ENCODE measurements around the gene SEMA3C.

SEMA3C gene

GRCh38 chr7:80839855-80840254, 79.0 kb downstream of the SEMA3C start:
- H3K4me3 ChIP-seq (ENCODE audit: low read depth, low read length) = no peak overlapping the region
- DNase-seq (ENCODE audit: low read depth) = no peak
- in situ Hi-C loops (cut with HindIII; ENCODE audit: low sequenced_read_pairs) = no loop called here
- TF ChIP-seq CTCF (IDR thresholded peaks at IDR 0.05; ENCODE audit: low read depth, low read length, missing control alignments) = no peak

- no peak for TF ChIP-seq CTCF (IDR thresholded peaks at IDR 0.05; ENCODE audit: low read depth, low read length, missing control alignments)
- no peak overlapping the region for H3K4me3 ChIP-seq (ENCODE audit: low read depth, low read length)
- DNase-seq (ENCODE audit: low read depth) = no peak
- in situ Hi-C loops (cut with HindIII; ENCODE audit: low sequenced_read_pairs) = no loop called here
These were observed 80.2 kb downstream of the SEMA3C start for GRCh38 chr7:80838643-80839042.

- TF ChIP-seq CTCF (IDR thresholded peaks at IDR 0.05; ENCODE audit: low read depth, low read length, missing control alignments) = no peak
These were observed 81.5 kb downstream of the SEMA3C start for GRCh38 chr7:80837345-80837744.

GRCh38 chr7:80835251-80835650, 83.6 kb downstream of the SEMA3C start:
- no peak for DNase-seq (ENCODE audit: low read depth)
- H3K4me3 ChIP-seq (ENCODE audit: low read depth, low read length) = no peak overlapping the region
- in situ Hi-C loops (cut with HindIII; ENCODE audit: low sequenced_read_pairs) = no loop called here
- no peak for TF ChIP-seq CTCF (IDR thresholded peaks at IDR 0.05; ENCODE audit: low read depth, low read length, missing control alignments)

More at GRCh38 chr7:80837345-80837744, 81.5 kb downstream of the SEMA3C start:
- H3K4me3 ChIP-seq (ENCODE audit: low read depth, low read length) = no peak overlapping the region
- no peak for DNase-seq (ENCODE audit: low read depth)
- in situ Hi-C loops (cut with HindIII; ENCODE audit: low sequenced_read_pairs) = no loop called here

- H3K4me3 ChIP-seq (ENCODE audit: low read depth, low read length) = no peak overlapping the region
- peak; percentile 95 for DNase-seq (ENCODE audit: low read depth)
- in situ Hi-C loops (cut with HindIII; ENCODE audit: low sequenced_read_pairs) = no loop called here
- no peak for TF ChIP-seq CTCF (IDR thresholded peaks at IDR 0.05; ENCODE audit: low read depth, low read length, missing control alignments)
These were observed 85.3 kb downstream of the SEMA3C start for GRCh38 chr7:80833289-80834268.

- H3K4me3 ChIP-seq (ENCODE audit: low read depth, low read length) = no peak overlapping the region
- in situ Hi-C loops (cut with HindIII; ENCODE audit: low sequenced_read_pairs) = no loop called here
- DNase-seq (ENCODE audit: low read depth) = no peak
- TF ChIP-seq CTCF (IDR thresholded peaks at IDR 0.05; ENCODE audit: low read depth, low read length, missing control alignments) = no peak
These were observed 86.8 kb downstream of the SEMA3C start for GRCh38 chr7:80832006-80832405.

All from astrocyte of the cerebellum (primary cell).